ENCODE results near the gene DOP1B. TPM values are rescaled to one million over a fixed set of nuclear protein-coding genes. Genes with fewer than 3 reads are reported as not detected.

DOP1B gene
- total RNA-seq, 1 experiment from 2014 or later, result 8.7 TPM

- no peak overlapping the region for H2BK20ac ChIP-seq (ENCODE audit: low read depth, low read length, poor library complexity, severe bottlenecking)
- H2BK15ac ChIP-seq (ENCODE audit: low read depth, low read length), result no peak overlapping the region
- Mint-ChIP-seq H3K4me3 (no peak overlapping the region), H3K4me1 (peaks cover 7 to 13% of the 10 kb centered on the region in 2 experiments), H3K27me3 (ENCODE audit: low read depth) (no peaks in the 10 kb centered on the region), H3K36me3 (ENCODE audit: insufficient read depth in 1 of 3, low read depth in 3 of 3) (peaks cover 0 to 7% (median 0%) of the 10 kb centered on the region in 3 experiments; a peak in 3 of 7 replicates), H3K9me3 (no peaks in the 10 kb centered on the region), H3K27ac (no peak overlapping the region; a peak in 2 of 7 replicates)
- H3K9me3 ChIP-seq (ENCODE audit: control insufficient read depth, low read depth, low read length), result no peaks in the 10 kb centered on the region
- no peak overlapping the region for H2BK5ac ChIP-seq (ENCODE audit: insufficient read length, low read length)
- no peaks in the 10 kb centered on the region for H3K23me2 ChIP-seq (ENCODE audit: insufficient read length, low read depth, low read length, poor library complexity, severe bottlenecking)
- H3K79me1 ChIP-seq (ENCODE audit: insufficient read depth, low read depth, low read length, poor library complexity, severe bottlenecking), result no peaks in the 10 kb centered on the region
- no peak overlapping the region for H3K56ac ChIP-seq (ENCODE audit: insufficient read length, low read depth, low read length)
- no peak for DNase-seq
- H3K4ac ChIP-seq (ENCODE audit: low read depth, low read length), result no peak overlapping the region
- no peaks in the 10 kb centered on the region for H3K27me3 ChIP-seq (ENCODE audit: insufficient read depth, low read length)
- WGBS (ENCODE audit: extremely low coverage, insufficient read length, low lambda C conversion rate), result no CpG with 5 or more reads among the region's 6 CpGs
- H3K23ac ChIP-seq (ENCODE audit: insufficient read length, low read depth, low read length), result no peak overlapping the region
- no peak overlapping the region for H4K91ac ChIP-seq (ENCODE audit: insufficient read length, low read depth, low read length)
- H2BK12ac ChIP-seq (ENCODE audit: insufficient read length, low read depth, low read length), result no peak overlapping the region
- H3K4me2 ChIP-seq (ENCODE audit: insufficient read depth, insufficient read length, low read length), result no peak overlapping the region
- no peak overlapping the region for H4K5ac ChIP-seq (ENCODE audit: insufficient read length, low read depth, low read length)
- H4K20me1 ChIP-seq (ENCODE audit: control insufficient read depth, insufficient read depth, insufficient read length), result no peaks in the 10 kb centered on the region
- TF ChIP-seq CTCF (conservative IDR thresholded peaks at IDR 0.05), result no peak
- H3K9ac ChIP-seq (ENCODE audit: extremely low read depth, insufficient read length, low read length), result no peak overlapping the region
- no peak overlapping the region for H3K18ac ChIP-seq (ENCODE audit: insufficient read length, low read depth, low read length)
- no peak overlapping the region for H2AK5ac ChIP-seq (ENCODE audit: insufficient read length, low read length)
- H3K27ac ChIP-seq (ENCODE audit: insufficient read length, low read depth, low read length), result no peak overlapping the region
- no peaks in the 10 kb centered on the region for H3K79me2 ChIP-seq (ENCODE audit: insufficient read depth, low read length)
- H2BK120ac ChIP-seq (ENCODE audit: low read depth, low read length, poor library complexity, severe bottlenecking), result no peak overlapping the region
- no peak overlapping the region for H3K14ac ChIP-seq (ENCODE audit: insufficient read depth, low read length)
- H2AFZ ChIP-seq (ENCODE audit: low read length), result no peak overlapping the region
- H4K8ac ChIP-seq (replicated peaks; ENCODE audit: insufficient read length, low read depth, low read length), result no peak overlapping the region
- no peaks in the 10 kb centered on the region for H3K4me1 ChIP-seq (ENCODE audit: insufficient read depth, low read length)
- no peak overlapping the region for H3T11ph ChIP-seq (ENCODE audit: low read length)
Observed at GRCh38 chr21:36204980-36205379, 48.4 kb downstream of the DOP1B start.
